ENCODE data around the gene RARS1. TPM values are rescaled to one million over a fixed set of nuclear protein-coding genes. Genes with fewer than 3 reads are reported as not detected.

The RARS1 gene
- total RNA-seq, 1 donor from 2014 or later: 94.6 TPM

- Mint-ChIP-seq H3K4me3 (ENCODE audit: low read depth) (no peak overlapping the region), H3K27ac (no peak overlapping the region), H3K27me3 (no peaks in the 10 kb centered on the region), H3K9me3 (ENCODE audit: low read depth) (no peaks in the 10 kb centered on the region), H3K4me1 (ENCODE audit: low read depth) (peaks cover 8% of the 10 kb centered on the region), H3K36me3 (ENCODE audit: insufficient read depth) (peaks cover 20% of the 10 kb centered on the region)
- no peak for DNase-seq (ENCODE audit: low spot score, unreplicated experiment)
- TF ChIP-seq CTCF (IDR thresholded peaks at IDR 0.05; ENCODE audit: unreplicated experiment): no peak
Measured at GRCh38 chr5:168489059-168489458, 2.8 kb downstream of the RARS1 start.

GRCh38 chr5:168494057-168494555, 7.8 kb downstream of the RARS1 start:
- no peak for TF ChIP-seq CTCF (IDR thresholded peaks at IDR 0.05; ENCODE audit: unreplicated experiment)
- Mint-ChIP-seq H3K36me3 (ENCODE audit: insufficient read depth) (peaks cover 33% of the 10 kb centered on the region), H3K4me3 (ENCODE audit: low read depth) (no peak overlapping the region), H3K27me3 (no peaks in the 10 kb centered on the region), H3K9me3 (ENCODE audit: low read depth) (no peaks in the 10 kb centered on the region), H3K4me1 (ENCODE audit: low read depth) (no peaks in the 10 kb centered on the region), H3K27ac (no peak overlapping the region)
- DNase-seq (ENCODE audit: low spot score, unreplicated experiment): no peak

- TF ChIP-seq CTCF (IDR thresholded peaks at IDR 0.05; ENCODE audit: unreplicated experiment): no peak
- H3K4me3 Mint-ChIP-seq (ENCODE audit: low read depth): no peak overlapping the region
- H3K27ac Mint-ChIP-seq: no peak overlapping the region
- DNase-seq (ENCODE audit: low spot score, unreplicated experiment): no peak
- H3K4me1 Mint-ChIP-seq (ENCODE audit: low read depth): no peaks in the 10 kb centered on the region
- H3K36me3 Mint-ChIP-seq (ENCODE audit: insufficient read depth): peaks cover 17% of the 10 kb centered on the region
- no peaks in the 10 kb centered on the region for H3K9me3 Mint-ChIP-seq (ENCODE audit: low read depth)
- no peaks in the 10 kb centered on the region for H3K27me3 Mint-ChIP-seq
Measured at GRCh38 chr5:168502563-168503237, 16.4 kb downstream of the RARS1 start.

GRCh38 chr5:168513861-168514428, 27.7 kb downstream of the RARS1 start:
- no peaks in the 10 kb centered on the region for H3K27me3 Mint-ChIP-seq
- H3K36me3 Mint-ChIP-seq (ENCODE audit: insufficient read depth): peaks cover 67% of the 10 kb centered on the region
- H3K4me1 Mint-ChIP-seq (ENCODE audit: low read depth): no peaks in the 10 kb centered on the region
- DNase-seq (ENCODE audit: low spot score, unreplicated experiment): no peak
- H3K27ac Mint-ChIP-seq: no peak overlapping the region
- H3K9me3 Mint-ChIP-seq (ENCODE audit: low read depth): peaks cover 9% of the 10 kb centered on the region
- no peak for TF ChIP-seq CTCF (IDR thresholded peaks at IDR 0.05; ENCODE audit: unreplicated experiment)
- no peak overlapping the region for H3K4me3 Mint-ChIP-seq (ENCODE audit: low read depth)

GRCh38 chr5:168525856-168526255, 39.6 kb downstream of the RARS1 start:
- Mint-ChIP-seq H3K4me3 (ENCODE audit: low read depth) (no peak overlapping the region), H3K9me3 (ENCODE audit: low read depth) (no peaks in the 10 kb centered on the region), H3K4me1 (ENCODE audit: low read depth) (no peaks in the 10 kb centered on the region), H3K36me3 (ENCODE audit: insufficient read depth) (no peaks in the 10 kb centered on the region), H3K27me3 (peaks cover 26% of the 10 kb centered on the region), H3K27ac (no peak overlapping the region)
- no peak for DNase-seq (ENCODE audit: low spot score, unreplicated experiment)
- no peak for TF ChIP-seq CTCF (IDR thresholded peaks at IDR 0.05; ENCODE audit: unreplicated experiment)

All from progenitor cell of endocrine pancreas (in vitro differentiated cells).